ENCODE data around the gene ZNF391.
A peak's percentile ranks its signal among the peaks of the same experiment; 100 is the strongest.
"Not testable (repeated sequence)": the region's sequence is repeated elsewhere in the genome, so short reads cannot be mapped to it uniquely, and the experiment has no call there.

The ZNF391 gene

GRCh38 chr6:27388293-27389197, at the start of gene ZNF391:
TSS of gene ZNF391 (plus strand) at chr6:27388759. CDS start at chr6:27400371, 11,612 bp downstream.
- DNase-seq: peak; percentile 80

GRCh38 chr6:27352850-27353249, 35.7 kb upstream of the ZNF391 start:
- no peak for DNase-seq

GRCh38 chr6:27358786-27359185, 29.8 kb upstream of the ZNF391 start:
- no peak for DNase-seq

GRCh38 chr6:27359231-27359630, 29.3 kb upstream of the ZNF391 start:
- no peak for DNase-seq

- DNase-seq: no peak
Measured at GRCh38 chr6:27368202-27368601, 20.4 kb upstream of the ZNF391 start.

- DNase-seq: no peak
Measured at GRCh38 chr6:27370391-27370790, 18.2 kb upstream of the ZNF391 start.

- peak; percentile 81 for DNase-seq
Measured at GRCh38 chr6:27374824-27375612, 13.5 kb upstream of the ZNF391 start.

GRCh38 chr6:27375613-27376079, 12.9 kb upstream of the ZNF391 start:
- peak; percentile 13 for DNase-seq

GRCh38 chr6:27378406-27378805, 10.2 kb upstream of the ZNF391 start:
- not testable (repeated sequence) for DNase-seq

- not testable (repeated sequence) for DNase-seq
Measured at GRCh38 chr6:27381001-27381400, 7.6 kb upstream of the ZNF391 start.

- DNase-seq: no peak
Measured at GRCh38 chr6:27383011-27383410, 5.5 kb upstream of the ZNF391 start.

GRCh38 chr6:27383481-27383880, 5.1 kb upstream of the ZNF391 start:
- DNase-seq: no peak

- no peak for DNase-seq
Measured at GRCh38 chr6:27392623-27393022, 4.1 kb downstream of the ZNF391 start.

GRCh38 chr6:27394073-27394472, 5.5 kb downstream of the ZNF391 start:
- DNase-seq: no peak

- DNase-seq: no peak
Measured at GRCh38 chr6:27400877-27401642, 12.5 kb downstream of the ZNF391 start.

GRCh38 chr6:27406085-27406484, 17.5 kb downstream of the ZNF391 start:
- no peak for DNase-seq

- DNase-seq: no peak
Measured at GRCh38 chr6:27407153-27407814, 18.7 kb downstream of the ZNF391 start.

GRCh38 chr6:27414300-27414699, 25.7 kb downstream of the ZNF391 start:
- no peak for DNase-seq

GRCh38 chr6:27414996-27415395, 26.4 kb downstream of the ZNF391 start:
- DNase-seq: no peak

- no peak for DNase-seq
Measured at GRCh38 chr6:27415898-27416297, 27.3 kb downstream of the ZNF391 start.

- DNase-seq: no peak
Measured at GRCh38 chr6:27419363-27419762, 30.8 kb downstream of the ZNF391 start.

GRCh38 chr6:27422651-27423332, 34.2 kb downstream of the ZNF391 start:
- DNase-seq: no peak

Data from activated CD4-positive, alpha-beta T cell treated with anti-CD3 and anti-CD28 coated beads, Interleukin-2, Interleukin-6, amounts not matched to agents 100 ng/mL and 50 ng/mL, durations not matched to agents 16 hours and 8 hours (primary cell).